Suprapubic skin (tissue), 4 donors: ENCODE measurements around the gene LUZP2. TPM values are rescaled to one million over a fixed set of nuclear protein-coding genes. Genes with fewer than 3 reads are reported as not detected.

Experiments
- DNase-seq, 2 donors: peaks; one replicate each; pipeline ENCODE4 v3.0.0-alpha.2; 2019; ENCODE audit warnings: low spot score in 2 of 2
- H3K27ac ChIP-seq: fragments of 200-600 bp; sonication (generic); one replicate; pipeline ENCODE4 v1.5.1; 2019
- H3K27me3 ChIP-seq: fragments of 200-600 bp; sonication (generic); one replicate; pipeline ENCODE4 v1.5.1; 2019
- H3K36me3 ChIP-seq: fragments of 200-600 bp; sonication (generic); one replicate; pipeline ENCODE4 v1.5.1; 2019
- H3K4me1 ChIP-seq: fragments of 200-600 bp; sonication (generic); one replicate; pipeline ENCODE4 v1.5.1; 2019
- H3K4me3 ChIP-seq: fragments of 200-600 bp; sonication (generic); one replicate; pipeline ENCODE4 v1.5.1; 2019; ENCODE audit warnings: mild to moderate bottlenecking
- H3K9me3 ChIP-seq: fragments of 200-600 bp; sonication (generic); one replicate; pipeline ENCODE4 v1.5.1; 2019
- EP300 ChIP-seq: sonication (generic); formaldehyde crosslinking; IDR thresholded peaks from one replicate; pipeline ENCODE4 v1.6.1; 2017; ENCODE audit warnings: antibody characterized with exemption
- POLR2A ChIP-seq, 2 donors: fragments of 450-650 bp; IDR thresholded peaks; one replicate each; pipeline ENCODE4 v1.6.1; 2017; ENCODE audit warnings: antibody characterized with exemption in 2 of 2, mild to moderate bottlenecking in 2 of 2, moderate library complexity in 2 of 2
- POLR2AphosphoS5 ChIP-seq, 3 donors: sonication (generic); formaldehyde crosslinking; IDR thresholded peaks; one replicate each; pipeline ENCODE4 v1.6.1; 2017; ENCODE audit warnings: antibody characterized with exemption in 3 of 3
- WGBS: methylation state at CpG from one replicate; pipeline ENCODE4 v1.1.5; 2018; 5-methylcytosine and 5-hydroxymethylcytosine counted together
- total RNA-seq, 4 donors: library from RNA; depleted of rRNA; stranded (reverse); fragments of >200 nt; gene quantifications; one replicate each; pipeline ENCODE4 v1.1.0, GENCODE V29; 2016
- TF ChIP-seq, protein P1 (sequence below), 2 donors: fragments of 200-600 bp in 1 of 2; fragments of 450-650 bp in 1 of 2; sonication (generic) in 1 of 2; IDR thresholded peaks; one replicate each; pipeline ENCODE4 v1.5.1; 2016 to 2019; ENCODE audit warnings: antibody characterized with exemption in 2 of 2, mild to moderate bottlenecking in 1 of 2, moderate library complexity in 1 of 2

Gene LUZP2
- total RNA-seq, 4 donors from 2014 or later: 0.11 TPM; not detected in 3

DNA sequence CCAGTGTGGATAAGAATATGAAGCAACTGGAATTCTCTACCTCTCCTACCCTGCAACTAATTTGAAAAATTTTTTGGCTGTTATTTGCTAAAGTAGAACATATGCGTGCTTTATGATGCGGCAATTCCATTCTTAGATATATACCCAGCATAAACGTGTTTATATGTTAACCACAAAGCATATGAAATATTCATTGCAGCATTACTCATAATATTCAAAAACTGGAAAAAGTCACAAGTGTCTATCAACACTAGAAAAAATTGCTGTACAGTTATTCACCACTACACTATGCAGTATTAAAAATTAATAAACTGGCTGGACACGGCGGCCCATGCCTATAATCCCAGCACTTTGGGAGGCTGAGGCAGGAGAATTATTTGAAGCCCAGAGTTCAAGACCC, 226.4 kb downstream of the LUZP2 start:
- H3K4me3 ChIP-seq: no peak overlapping the region
- no peaks in the 10 kb centered on the region for H3K36me3 ChIP-seq
- WGBS: 91% methylated on average over 5 of the region's 5 CpGs
- H3K27ac ChIP-seq: no peak overlapping the region
- H3K4me1 ChIP-seq: no peaks in the 10 kb centered on the region
- H3K27me3 ChIP-seq: no peaks in the 10 kb centered on the region
- H3K9me3 ChIP-seq: no peaks in the 10 kb centered on the region
- no peak for DNase-seq
- TF ChIP-seq POLR2AphosphoS5 (IDR thresholded peaks at IDR 0.05) (no peak), EP300 (no peak), POLR2A (IDR thresholded peaks at IDR 0.05) (no peak)
- TF ChIP-seq, protein P1, sequence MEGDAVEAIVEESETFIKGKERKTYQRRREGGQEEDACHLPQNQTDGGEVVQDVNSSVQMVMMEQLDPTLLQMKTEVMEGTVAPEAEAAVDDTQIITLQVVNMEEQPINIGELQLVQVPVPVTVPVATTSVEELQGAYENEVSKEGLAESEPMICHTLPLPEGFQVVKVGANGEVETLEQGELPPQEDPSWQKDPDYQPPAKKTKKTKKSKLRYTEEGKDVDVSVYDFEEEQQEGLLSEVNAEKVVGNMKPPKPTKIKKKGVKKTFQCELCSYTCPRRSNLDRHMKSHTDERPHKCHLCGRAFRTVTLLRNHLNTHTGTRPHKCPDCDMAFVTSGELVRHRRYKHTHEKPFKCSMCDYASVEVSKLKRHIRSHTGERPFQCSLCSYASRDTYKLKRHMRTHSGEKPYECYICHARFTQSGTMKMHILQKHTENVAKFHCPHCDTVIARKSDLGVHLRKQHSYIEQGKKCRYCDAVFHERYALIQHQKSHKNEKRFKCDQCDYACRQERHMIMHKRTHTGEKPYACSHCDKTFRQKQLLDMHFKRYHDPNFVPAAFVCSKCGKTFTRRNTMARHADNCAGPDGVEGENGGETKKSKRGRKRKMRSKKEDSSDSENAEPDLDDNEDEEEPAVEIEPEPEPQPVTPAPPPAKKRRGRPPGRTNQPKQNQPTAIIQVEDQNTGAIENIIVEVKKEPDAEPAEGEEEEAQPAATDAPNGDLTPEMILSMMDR (IDR thresholded peaks at IDR 0.05): no peak

DNA sequence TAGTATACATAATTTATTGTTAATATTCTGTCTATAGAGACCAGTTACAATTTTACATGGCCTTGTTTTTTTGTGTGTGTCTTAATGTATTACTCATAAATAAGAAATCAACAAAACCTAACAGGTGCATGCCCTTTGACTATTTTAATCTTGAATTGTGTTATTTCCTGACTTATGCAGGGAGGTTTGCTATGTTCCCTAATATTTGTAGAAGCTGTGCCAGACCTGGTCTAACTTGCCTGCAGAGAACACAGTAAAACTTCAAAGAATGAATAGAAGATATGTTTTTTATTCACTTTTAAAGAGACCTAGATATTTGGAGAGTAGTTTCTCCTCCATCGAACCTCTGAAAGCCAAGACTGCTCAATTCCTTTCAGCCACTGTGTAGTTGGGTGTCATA, 234.7 kb downstream of the LUZP2 start:
- TF ChIP-seq, protein P1 (IDR thresholded peaks at IDR 0.05): no peak
- TF ChIP-seq POLR2AphosphoS5 (IDR thresholded peaks at IDR 0.05) (no peak), POLR2A (IDR thresholded peaks at IDR 0.05) (no peak), EP300 (no peak)

DNA sequence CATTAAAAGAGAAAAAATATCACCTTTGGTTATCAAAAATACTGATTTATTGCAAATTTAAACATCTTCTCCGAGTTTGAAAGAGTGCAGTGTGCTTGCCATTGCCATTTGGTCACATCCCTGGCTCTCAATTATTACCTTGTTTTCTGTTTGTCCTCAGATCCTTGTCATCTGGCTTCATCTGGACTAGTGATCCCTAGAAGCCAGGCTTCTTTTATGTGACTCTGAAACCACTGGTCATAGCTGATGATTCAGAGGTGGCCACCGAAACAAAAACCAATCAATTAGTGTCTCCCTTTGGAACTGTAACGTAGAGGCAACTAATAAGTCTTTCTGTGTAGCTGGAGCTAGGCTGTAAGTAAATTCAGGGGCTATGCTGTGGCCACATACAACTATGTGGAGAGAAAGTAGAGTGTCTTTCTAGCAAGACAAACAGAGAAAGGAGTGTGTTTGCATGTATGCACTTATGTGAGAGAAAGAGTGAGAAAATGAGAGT, 237.9 kb downstream of the LUZP2 start:
- no peaks in the 10 kb centered on the region for H3K4me1 ChIP-seq
- WGBS: 82% methylated on average over 3 of the region's 3 CpGs
- H3K27ac ChIP-seq: no peak overlapping the region
- no peak overlapping the region for H3K4me3 ChIP-seq
- H3K27me3 ChIP-seq: no peaks in the 10 kb centered on the region
- DNase-seq: no peak
- TF ChIP-seq POLR2AphosphoS5 (IDR thresholded peaks at IDR 0.05) (no peak), EP300 (no peak), POLR2A (IDR thresholded peaks at IDR 0.05) (no peak)
- TF ChIP-seq, protein P1 (IDR thresholded peaks at IDR 0.05): no peak
- H3K36me3 ChIP-seq: no peaks in the 10 kb centered on the region
- no peaks in the 10 kb centered on the region for H3K9me3 ChIP-seq

More for the DNA sequence above, 234.7 kb downstream of the LUZP2 start:
- no peaks in the 10 kb centered on the region for H3K27me3 ChIP-seq
- H3K9me3 ChIP-seq: no peaks in the 10 kb centered on the region
- H3K4me3 ChIP-seq: no peak overlapping the region
- H3K4me1 ChIP-seq: no peaks in the 10 kb centered on the region
- WGBS: 70% methylated on average over 1 of the region's 1 CpG
- H3K36me3 ChIP-seq: no peaks in the 10 kb centered on the region
- no peak for DNase-seq
- H3K27ac ChIP-seq: no peak overlapping the region

DNA sequence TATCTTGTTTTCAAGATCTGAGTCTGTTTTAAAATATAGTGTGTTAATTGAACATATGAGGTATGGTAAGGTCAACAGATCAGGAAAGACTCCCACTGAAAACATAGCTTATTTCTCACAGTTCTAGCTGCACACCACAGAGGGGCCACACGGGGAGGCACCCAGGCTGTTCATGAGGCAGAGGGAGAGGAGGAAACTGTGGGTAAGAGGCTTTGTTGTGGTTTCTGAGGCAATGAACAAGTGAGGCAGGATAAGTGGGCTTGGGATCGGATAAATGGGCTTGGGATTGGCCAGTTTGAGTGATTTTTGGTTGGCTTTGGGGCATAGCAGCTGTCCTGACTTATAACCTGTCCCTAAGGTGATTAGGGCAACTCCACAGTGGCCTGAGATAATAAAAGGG, 242.1 kb downstream of the LUZP2 start:
- WGBS: 71% methylated on average over 2 of the region's 2 CpGs
- no peaks in the 10 kb centered on the region for H3K27me3 ChIP-seq
- TF ChIP-seq POLR2AphosphoS5 (IDR thresholded peaks at IDR 0.05): no peak
- TF ChIP-seq, protein P1 (IDR thresholded peaks at IDR 0.05): no peak
- TF ChIP-seq POLR2A (IDR thresholded peaks at IDR 0.05): no peak
- no peak for TF ChIP-seq EP300
- DNase-seq: no peak
- no peaks in the 10 kb centered on the region for H3K4me1 ChIP-seq
- H3K9me3 ChIP-seq: no peaks in the 10 kb centered on the region
- H3K36me3 ChIP-seq: no peaks in the 10 kb centered on the region
- no peak overlapping the region for H3K27ac ChIP-seq
- H3K4me3 ChIP-seq: no peak overlapping the region

DNA sequence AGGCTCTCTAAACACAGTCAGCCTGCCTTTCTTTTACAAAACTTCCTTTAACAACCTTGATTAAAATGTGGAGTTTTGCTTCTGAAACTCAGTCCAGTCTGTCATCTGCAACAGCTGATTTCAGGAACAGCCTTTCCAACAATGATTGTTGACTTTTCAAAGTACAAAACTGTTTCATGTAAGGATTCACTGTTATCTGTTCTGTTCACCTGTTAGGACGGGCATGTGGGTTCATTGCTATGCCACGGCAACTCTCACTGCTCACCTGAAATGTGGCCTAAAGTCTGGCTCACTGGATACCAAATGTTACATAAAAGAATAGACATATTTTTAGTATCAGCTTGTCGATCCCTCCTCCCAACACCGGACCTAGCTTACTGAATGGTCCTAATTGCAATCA, 242.8 kb downstream of the LUZP2 start:
- WGBS: 86% methylated on average over 4 of the region's 4 CpGs
- no peak overlapping the region for H3K4me3 ChIP-seq
- no peak for DNase-seq
- H3K36me3 ChIP-seq: no peaks in the 10 kb centered on the region
- H3K9me3 ChIP-seq: no peaks in the 10 kb centered on the region
- H3K27me3 ChIP-seq: no peaks in the 10 kb centered on the region
- H3K4me1 ChIP-seq: no peaks in the 10 kb centered on the region
- no peak overlapping the region for H3K27ac ChIP-seq
- TF ChIP-seq EP300: no peak
- no peak for TF ChIP-seq POLR2AphosphoS5 (IDR thresholded peaks at IDR 0.05)
- TF ChIP-seq, protein P1 (IDR thresholded peaks at IDR 0.05): no peak
- TF ChIP-seq POLR2A (IDR thresholded peaks at IDR 0.05): no peak
